IMR-90 (cell line): ENCODE data around the gene METTL4. TPM values are rescaled to one million over a fixed set of nuclear protein-coding genes. Genes with fewer than 3 reads are reported as not detected.

ENCODE experiments used
- ATAC-seq: fragments of 200-7000 bp; cut with Tn5 transposase; 2 replicates; pipeline ENCODE4 v1.9.1; 2020; ENCODE audit warnings: low read depth, mild to moderate bottlenecking, moderate library complexity
- BruUV-seq: library from RNA; stranded (reverse); fragments of 400-500 nt; replicated peaks from 2 replicates; lab custom pipeline; 2021; lab: Mats Ljungman, UMichigan
- CTCF ChIA-PET: fragments of 300-600 bp; formaldehyde crosslinking; extraction: SDS; loops from one replicate; lab custom pipeline; 2021; ENCODE audit warnings: antibody characterized with exemption; lab: Yijun Ruan, JAX
- POLR2A ChIA-PET: fragments of 300-600 bp; sonication (Branson Sonifier 250); formaldehyde crosslinking; loops from one replicate; lab custom pipeline; 2022; ENCODE audit warnings: antibody characterized with exemption; ENCODE audit not compliant: unreplicated experiment; lab: Charles Lee
- DNase-seq: peaks from one replicate; pipeline ENCODE4 v3.0.0; 2013
- H2AFZ ChIP-seq: replicated peaks from 2 replicates; pipeline ENCODE3; 2013; ENCODE audit warnings: low read length, mild to moderate bottlenecking; ENCODE audit not compliant: poor library complexity
- H2AK5ac ChIP-seq: 2 replicates; pipeline ENCODE4 v1.6.1; 2013; ENCODE audit warnings: low read depth, low read length, inconsistent platforms
- H2AK9ac ChIP-seq: replicated peaks from 2 replicates; pipeline ENCODE3; 2013; ENCODE audit warnings: mild to moderate bottlenecking, low read depth, low read length, moderate library complexity; ENCODE audit not compliant: poor library complexity
- H2BK120ac ChIP-seq: 2 replicates; pipeline ENCODE4 v1.6.1; 2013; ENCODE audit warnings: low read depth, low read length, inconsistent platforms
- H2BK15ac ChIP-seq: 3 replicates; pipeline ENCODE4 v1.6.1; 2013; ENCODE audit warnings: low read depth, low read length, inconsistent platforms
- H2BK20ac ChIP-seq: 2 replicates; pipeline ENCODE4 v1.6.1; 2013; ENCODE audit warnings: low read depth, mild to moderate bottlenecking, inconsistent platforms, low read length, moderate library complexity
- H2BK5ac ChIP-seq: 2 replicates; pipeline ENCODE4 v1.6.1; 2013; ENCODE audit warnings: mild to moderate bottlenecking, low read depth, low read length, inconsistent platforms; ENCODE audit not compliant: poor library complexity, severe bottlenecking
- H3K14ac ChIP-seq: replicated peaks from 2 replicates; pipeline ENCODE4 v1.6.1; 2013; ENCODE audit warnings: low read depth, low read length, inconsistent platforms
- H3K18ac ChIP-seq: 2 replicates; pipeline ENCODE4 v1.6.1; 2013; ENCODE audit warnings: low read depth, low read length, control low read depth
- H3K23ac ChIP-seq: 2 replicates; pipeline ENCODE4 v1.6.1; 2013; ENCODE audit warnings: low read depth, low read length, inconsistent platforms
- H3K27ac ChIP-seq: 2 replicates; pipeline ENCODE4 v1.5.1; 2013; ENCODE audit warnings: mild to moderate bottlenecking, control low read depth, low read length; ENCODE audit not compliant: insufficient read depth
- H3K27me3 ChIP-seq: 2 replicates; pipeline ENCODE4 v1.6.1; 2013; ENCODE audit warnings: low read length; ENCODE audit not compliant: control insufficient read depth, insufficient read depth
- H3K36me3 ChIP-seq: 2 replicates; pipeline ENCODE4 v1.6.1; 2013; ENCODE audit warnings: low read length, mixed read lengths; ENCODE audit not compliant: control insufficient read depth, insufficient read depth
- H3K4ac ChIP-seq: 2 replicates; pipeline ENCODE4 v1.6.1; 2013; ENCODE audit warnings: low read depth, low read length, inconsistent platforms
- H3K4me1 ChIP-seq: 2 replicates; pipeline ENCODE4 v1.6.1; 2013; ENCODE audit warnings: low read length, mixed read lengths; ENCODE audit not compliant: control insufficient read depth, insufficient read depth
- H3K4me2 ChIP-seq: 2 replicates; pipeline ENCODE4 v1.6.1; 2013; ENCODE audit warnings: low read depth, mild to moderate bottlenecking, control low read depth, low read length, moderate library complexity
- H3K4me3 ChIP-seq: 2 replicates; pipeline ENCODE4 v1.5.1; 2013; ENCODE audit warnings: low read depth, mild to moderate bottlenecking, control low read depth, low read length, moderate library complexity; ENCODE audit not compliant: insufficient read depth
- H3K56ac ChIP-seq: 2 replicates; pipeline ENCODE4 v1.6.1; 2013; ENCODE audit warnings: low read length, inconsistent platforms; ENCODE audit not compliant: insufficient read depth; ENCODE audit errors: extremely low read depth
- H3K79me1 ChIP-seq, 2 experiments: 2 replicates each; pipeline ENCODE4 v1.6.1; 2013; ENCODE audit warnings: low read length in 2 of 2, inconsistent platforms in 1 of 2, low read depth in 1 of 2
- H3K9ac ChIP-seq: 2 replicates; pipeline ENCODE4 v1.6.1; 2013; ENCODE audit warnings: low read depth, low read length, control low read depth
- H3K9me1 ChIP-seq: 2 replicates; pipeline ENCODE4 v1.6.1; 2013; ENCODE audit warnings: low read length, inconsistent platforms; ENCODE audit not compliant: insufficient read depth
- H3K9me3 ChIP-seq: 2 replicates; pipeline ENCODE4 v1.6.1; 2013; ENCODE audit warnings: low read length; ENCODE audit not compliant: control insufficient read depth, insufficient read depth
- H4K20me1 ChIP-seq: 2 replicates; pipeline ENCODE4 v1.6.1; 2013; ENCODE audit warnings: low read length, inconsistent platforms; ENCODE audit not compliant: insufficient read depth
- H4K5ac ChIP-seq: 2 replicates; pipeline ENCODE4 v1.6.1; 2013; ENCODE audit warnings: mild to moderate bottlenecking, low read depth, low read length, control low read depth
- H4K8ac ChIP-seq, 2 experiments: 2 replicates each; pipeline ENCODE4 v1.6.1; 2013; ENCODE audit warnings: low read depth in 2 of 2, low read length in 2 of 2, control low read depth in 1 of 2, inconsistent platforms in 1 of 2
- H4K91ac ChIP-seq: 2 replicates; pipeline ENCODE4 v1.6.1; 2013; ENCODE audit warnings: low read depth, low read length, inconsistent platforms; ENCODE audit not compliant: insufficient read depth
- CEBPB ChIP-seq: IDR thresholded peaks from 2 replicates; pipeline ENCODE4 v1.6.1; 2012; ENCODE audit warnings: low read depth, low read length, improper control_type of control experiment
- MAFK ChIP-seq: IDR thresholded peaks from 2 replicates; pipeline ENCODE4 v1.6.1; 2012; ENCODE audit warnings: low read depth, low read length, improper control_type of control experiment
- NFE2L2 ChIP-seq: fragments of 150-350 bp; IDR thresholded peaks from 2 replicates; pipeline ENCODE4 v1.6.1; 2016; ENCODE audit warnings: low read depth, mild to moderate bottlenecking, low read length
- SMC3 ChIP-seq: fragments of 150-350 bp; IDR thresholded peaks from 2 replicates; pipeline ENCODE4 v1.6.1; 2016; ENCODE audit warnings: low read depth, mild to moderate bottlenecking, antibody characterized with exemption, low read length, moderate library complexity
- WGBS, 2 experiments: methylation state at CpG; one replicate each; pipeline versions ENCODE4 v1.1.5 to v1.1.7; 2013; ENCODE audit warnings: missing lambda C conversion rate in 2 of 2; ENCODE audit not compliant: insufficient read length in 1 of 2; ENCODE audit errors: extremely low coverage in 2 of 2; 5-methylcytosine and 5-hydroxymethylcytosine counted together
- dilution Hi-C: fragments of 300-500 bp; cut with HindIII; formaldehyde crosslinking; loops from one replicate; pipeline ENCODE4 v1.14.3; 2018; ENCODE audit warnings: low sequenced_read_pairs; ENCODE audit not compliant: unreplicated experiment
- in situ Hi-C: fragments of 300-500 bp; cut with MboI; formaldehyde crosslinking; loops from 3 replicates; pipeline ENCODE4 v1.14.3; 2019; ENCODE audit warnings: low sequenced_read_pairs, inconsistent platforms, mixed read lengths
- intact Hi-C: fragments of 100-400 bp; cut with micrococcal nuclease; formaldehyde crosslinking; loops from 2 replicates; pipeline ENCODE4 v1.10.0; 2022
- polyA plus RNA-seq, 3 experiments: library from polyadenylated mRNA; depleted of rRNA; stranded (reverse); fragments of >200 nt; gene quantifications; 2 replicates each; pipeline ENCODE4 v1.2.3, GENCODE V29; 2012; ENCODE audit warnings: low replicate concordance in 1 of 3
- total RNA-seq: library from RNA; depleted of rRNA; stranded (reverse); fragments of >200 nt; gene quantifications from 2 replicates; pipeline ENCODE4 v1.2.3, GENCODE V29; 2012

The METTL4 gene
- total and polyA plus RNA-seq, 2 of the 4 experiments (the other 2 are of a cell fraction), result 4.9 to 5.4 TPM

DNA sequence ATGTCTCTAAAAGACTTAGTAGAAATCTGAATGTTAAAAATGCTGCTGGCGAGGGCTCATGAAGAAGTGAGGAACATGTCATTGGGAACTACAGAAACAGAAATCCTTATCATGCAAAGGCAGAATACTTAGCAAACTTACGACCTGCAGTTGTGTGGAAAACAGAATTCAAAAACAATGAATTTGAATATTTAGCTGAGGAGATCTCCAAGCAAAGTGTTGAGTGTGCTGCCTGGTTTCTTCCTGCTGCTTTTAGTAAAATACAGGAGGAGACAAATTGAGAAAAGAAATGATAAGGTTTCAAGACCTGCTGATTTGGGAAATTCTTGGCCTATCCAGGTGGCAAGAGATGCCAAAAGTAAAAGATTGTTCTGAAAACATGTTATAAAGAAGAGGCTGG, 38.5 kb downstream of the METTL4 start:
- H3K27me3 ChIP-seq, result no peaks in the 10 kb centered on the region
- no peak overlapping the region for H4K8ac ChIP-seq
- H3K14ac ChIP-seq, result no peak overlapping the region
- H4K91ac ChIP-seq, result no peak overlapping the region
- in situ Hi-C loops (loop anchor here (10.0 to 25.0 kb wide), 2 partner anchors 428 to 945 kb away; no protein-coding TSS in a partner anchor), intact Hi-C loops (no loop called here), dilution Hi-C loops (no loop called here)
- ChIA-PET POLR2A (no interaction called here), CTCF (no interaction called here)
- H2BK15ac ChIP-seq, result no peak overlapping the region
- no peak overlapping the region for H3K9ac ChIP-seq
- no peaks in the 10 kb centered on the region for H3K36me3 ChIP-seq
- H3K9me3 ChIP-seq, result peaks cover 2% of the 10 kb centered on the region
- H3K9me1 ChIP-seq, result no peaks in the 10 kb centered on the region
- BruUV-seq, result no TSS peak
- no peak overlapping the region for H2BK20ac ChIP-seq
- no peak overlapping the region for H2AK9ac ChIP-seq
- no peak overlapping the region for H3K18ac ChIP-seq
- no peak overlapping the region for H2AFZ ChIP-seq
- no peak overlapping the region for H2BK120ac ChIP-seq
- no peak overlapping the region for H4K5ac ChIP-seq
- no peaks in the 10 kb centered on the region for H3K79me1 ChIP-seq
- no peak overlapping the region for H2BK5ac ChIP-seq
- H3K4ac ChIP-seq, result no peak overlapping the region
- H3K27ac ChIP-seq, result no peak overlapping the region
- ATAC-seq (no peak), DNase-seq (no peak)
- H3K4me1 ChIP-seq, result no peaks in the 10 kb centered on the region
- no peak overlapping the region for H3K56ac ChIP-seq
- no CpG with 5 or more reads among the region's 2 CpGs for WGBS, 2 experiments
- H3K4me2 ChIP-seq, result no peak overlapping the region
- no peak for TF ChIP-seq NFE2L2
- TF ChIP-seq MAFK, result no peak
- no peak for TF ChIP-seq CEBPB
- no peak for TF ChIP-seq SMC3
- H3K23ac ChIP-seq, result no peak overlapping the region
- no peak overlapping the region for H3K4me3 ChIP-seq
- no peak overlapping the region for H2AK5ac ChIP-seq
- H4K20me1 ChIP-seq, result no peaks in the 10 kb centered on the region
